Astrocyte of the cerebellum (primary cell): Measurements from ENCODE around the gene CXXC4.

Experiments
- DNase-seq: peaks from one replicate; pipeline ENCODE4 v3.0.0-alpha.2; 2011; ENCODE audit warnings: low read depth
- H3K4me3 ChIP-seq: 2 replicates; pipeline ENCODE4 v1.5.1; 2011; ENCODE audit warnings: mild to moderate bottlenecking, low read depth, low read length, moderate library complexity
- CTCF ChIP-seq: IDR thresholded peaks from 2 replicates; pipeline ENCODE4 v1.5.1; 2012; ENCODE audit warnings: low read length, low read depth, moderate library complexity, mild to moderate bottlenecking; ENCODE audit errors: missing control alignments
- in situ Hi-C: cut with HindIII; loops from 2 replicates; pipeline ENCODE4 v1.10.0; 2017; ENCODE audit warnings: low sequenced_read_pairs

Gene CXXC4

GRCh38 chr4:104524026-104524425 lies 29.3 kb upstream of the CXXC4 start:
- no peak for TF ChIP-seq CTCF
- in situ Hi-C loops: no loop called here
- H3K4me3 ChIP-seq: no peak overlapping the region
- no peak for DNase-seq

- TF ChIP-seq CTCF: no peak
- H3K4me3 ChIP-seq: no peak overlapping the region
- DNase-seq: no peak
- in situ Hi-C loops: no loop called here
These were observed 24.9 kb upstream of the CXXC4 start for GRCh38 chr4:104519588-104519987.

- H3K4me3 ChIP-seq: no peak overlapping the region
- no peak for TF ChIP-seq CTCF
- DNase-seq: no peak
- in situ Hi-C loops: no loop called here
These were observed 22.2 kb upstream of the CXXC4 start for GRCh38 chr4:104516884-104517283.

GRCh38 chr4:104508224-104508623 lies 13.5 kb upstream of the CXXC4 start:
- H3K4me3 ChIP-seq: no peak overlapping the region
- no peak for TF ChIP-seq CTCF
- in situ Hi-C loops: no loop called here
- DNase-seq: no peak

GRCh38 chr4:104507112-104507511 lies 12.4 kb upstream of the CXXC4 start:
- no peak overlapping the region for H3K4me3 ChIP-seq
- in situ Hi-C loops: no loop called here
- no peak for TF ChIP-seq CTCF
- DNase-seq: no peak

- TF ChIP-seq CTCF: no peak
- in situ Hi-C loops: no loop called here
- DNase-seq: no peak
- no peak overlapping the region for H3K4me3 ChIP-seq
These were observed 9.8 kb upstream of the CXXC4 start for GRCh38 chr4:104504536-104504935.

GRCh38 chr4:104502471-104502870 lies 7.8 kb upstream of the CXXC4 start:
- TF ChIP-seq CTCF: no peak
- no peak overlapping the region for H3K4me3 ChIP-seq
- no peak for DNase-seq
- in situ Hi-C loops: no loop called here
